CD4-positive, alpha-beta memory T cell (primary cell): Measurements from ENCODE around the gene CACNA1I. TPM values are rescaled to one million over a fixed set of nuclear protein-coding genes. Genes with fewer than 3 reads are reported as not detected.

Experiments
- CTCF ChIA-PET: fragments of 350-600 bp; sonication (Branson Sonifier 250); formaldehyde crosslinking; loops from one replicate; lab custom pipeline; 2021; ENCODE audit warnings: inconsistent platforms; ENCODE audit not compliant: partially characterized antibody; lab: Charles Lee
- POLR2A ChIA-PET: fragments of 350-600 bp; sonication (Branson Sonifier 250); formaldehyde crosslinking; loops from one replicate; lab custom pipeline; 2021; ENCODE audit not compliant: partially characterized antibody; lab: Charles Lee
- DNase-seq, 5 donors: peaks; one replicate each; pipeline versions ENCODE4 v3.0.0 to v3.0.0-alpha.2; 2020 to 2022; ENCODE audit warnings: mixed read lengths in 1 of 5
- H3K27ac ChIP-seq: one replicate; pipeline ENCODE4 v1.7.0; 2013; ENCODE audit warnings: low read depth, low read length
- H3K27me3 ChIP-seq: 2 replicates; pipeline ENCODE4 v1.7.0; 2013; ENCODE audit warnings: mild to moderate bottlenecking, low read length, moderate library complexity; ENCODE audit not compliant: insufficient read depth
- H3K36me3 ChIP-seq: 2 replicates; pipeline ENCODE4 v1.7.0; 2013; ENCODE audit warnings: mild to moderate bottlenecking, low read length, moderate library complexity; ENCODE audit not compliant: insufficient read depth
- H3K4me1 ChIP-seq: 2 replicates; pipeline ENCODE4 v1.7.0; 2013; ENCODE audit warnings: mild to moderate bottlenecking, low read length, moderate library complexity; ENCODE audit not compliant: insufficient read depth
- H3K4me3 ChIP-seq, 2 donors: one replicate each; pipeline ENCODE4 v1.7.0; 2013; ENCODE audit warnings: low read length in 2 of 2, mild to moderate bottlenecking in 1 of 2
- H3K9me3 ChIP-seq, 2 donors: one replicate each; pipeline ENCODE4 v1.7.0; 2013; ENCODE audit warnings: low read length in 2 of 2, control low read depth in 1 of 2; ENCODE audit not compliant: control insufficient read depth in 1 of 2
- H3K27ac Mint-ChIP-seq, 7 donors: one replicate each; pipeline ENCODE4 v1.8.0; 2020 to 2021; ENCODE audit warnings: mixed read lengths in 7 of 7, mild to moderate bottlenecking in 6 of 7, inconsistent platforms in 3 of 7, moderate library complexity in 3 of 7
- H3K27me3 Mint-ChIP-seq, 2 donors: one replicate each; pipeline ENCODE4 v1.8.0; 2020 to 2021; ENCODE audit warnings: mixed read lengths in 2 of 2
- H3K36me3 Mint-ChIP-seq, 2 donors: one replicate each; pipeline ENCODE4 v1.8.0; 2020 to 2021; ENCODE audit warnings: mixed read lengths in 2 of 2, inconsistent platforms in 1 of 2, mild to moderate bottlenecking in 1 of 2
- H3K4me1 Mint-ChIP-seq, 4 donors: one replicate each; pipeline ENCODE4 v1.8.0; 2020 to 2021; ENCODE audit warnings: mixed read lengths in 4 of 4, mild to moderate bottlenecking in 1 of 4
- H3K4me3 Mint-ChIP-seq, 8 donors: one replicate each; pipeline ENCODE4 v1.8.0; 2020 to 2021; ENCODE audit warnings: mixed read lengths in 8 of 8, mild to moderate bottlenecking in 7 of 8, moderate library complexity in 6 of 8, inconsistent platforms in 3 of 8
- H3K9me3 Mint-ChIP-seq, 8 donors: one replicate each; pipeline ENCODE4 v1.8.0; 2020 to 2021; ENCODE audit warnings: mixed read lengths in 8 of 8, mild to moderate bottlenecking in 5 of 8, inconsistent platforms in 3 of 8, moderate library complexity in 1 of 8
- intact Hi-C: fragments of 100-400 bp; cut with micrococcal nuclease; formaldehyde crosslinking; loops from one replicate; pipeline ENCODE4 v1.15.1; 2023
- polyA plus RNA-seq, 2 donors: library from polyadenylated mRNA; unstranded; fragments of 300-500 nt; fragmentation: Illumina TruSeq; gene quantifications; one replicate each; pipeline ENCODE4 v1.2.3, GENCODE V29; 2021
- total RNA-seq, 2 experiments: library from RNA; stranded (reverse); gene quantifications; one replicate each; pipeline ENCODE4 v1.2.3, GENCODE V29; 2021

CACNA1I gene
- total and polyA plus RNA-seq, 4 experiments from 2014 or later: 0.30 to 58.0 (median 29.7) TPM

DNA sequence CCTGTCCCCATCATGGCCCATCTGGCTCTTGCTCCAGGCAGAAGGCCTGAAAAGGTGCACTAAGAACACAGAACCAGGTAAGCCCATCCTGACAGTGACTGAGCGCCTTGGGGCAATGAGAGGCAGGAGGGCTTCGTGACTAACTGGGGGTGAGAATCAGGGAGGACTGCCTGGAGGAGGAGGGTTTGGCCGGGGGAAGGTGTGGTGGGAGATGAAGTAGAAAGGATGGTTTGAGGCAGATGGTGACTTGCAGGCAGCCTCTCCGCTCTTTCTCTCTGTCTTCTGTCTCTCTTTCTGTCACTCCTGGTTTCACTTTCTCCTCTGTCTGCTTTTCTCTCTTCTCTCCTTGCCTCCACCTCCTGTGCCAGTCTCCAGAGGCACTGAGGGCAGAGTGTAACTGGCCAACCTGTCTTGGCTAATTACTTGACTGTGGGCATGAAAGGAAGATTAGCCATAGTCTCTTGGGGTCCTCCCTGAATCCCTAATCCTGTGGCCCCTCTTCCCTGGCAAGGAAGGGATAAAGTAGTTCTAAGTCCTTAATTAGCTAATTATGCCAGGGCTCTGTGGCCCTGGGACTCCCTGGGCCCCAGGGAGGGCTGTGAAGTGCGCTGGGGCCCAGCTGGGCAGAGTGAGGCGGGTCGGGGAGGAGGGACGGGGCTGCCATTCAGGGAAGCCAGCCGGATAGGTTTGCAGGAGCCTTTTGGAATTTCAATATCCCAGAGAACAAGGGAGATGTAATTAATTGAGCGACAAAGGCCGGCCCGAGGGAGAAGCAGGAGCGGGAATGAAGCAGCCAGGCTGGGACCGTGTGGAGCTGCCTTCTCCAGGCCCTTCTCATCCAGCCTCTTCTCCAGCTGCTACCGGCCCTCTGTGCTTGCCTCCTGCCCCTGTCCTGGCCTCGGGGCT lies 61.1 kb downstream of the CACNA1I start:
- Mint-ChIP-seq H3K27ac (peak overlapping the region in 4 of 7 donors; percentile 3 to 77 (median 44)), H3K9me3 (no peaks in the 10 kb centered on the region), H3K27me3 (no peaks in the 10 kb centered on the region), H3K4me3 (no peak overlapping the region), H3K36me3 (no peaks in the 10 kb centered on the region), H3K4me1 (peaks cover 0 to 10% (median 6%) of the 10 kb centered on the region in 4 donors)
- intact Hi-C loops: no loop called here
- no peaks in the 10 kb centered on the region for H3K27me3 ChIP-seq
- CTCF ChIA-PET: interaction anchor here (1.4 kb wide), 1 partner anchor 393 kb away, joined by 3 read pairs; no protein-coding TSS in a partner anchor
- no peak overlapping the region for H3K4me3 ChIP-seq
- no peaks in the 10 kb centered on the region for H3K4me1 ChIP-seq
- H3K27ac ChIP-seq: no peak overlapping the region
- H3K36me3 ChIP-seq: no peaks in the 10 kb centered on the region
- POLR2A ChIA-PET: no interaction called here
- DNase-seq: no peak
- no peaks in the 10 kb centered on the region for H3K9me3 ChIP-seq

DNA sequence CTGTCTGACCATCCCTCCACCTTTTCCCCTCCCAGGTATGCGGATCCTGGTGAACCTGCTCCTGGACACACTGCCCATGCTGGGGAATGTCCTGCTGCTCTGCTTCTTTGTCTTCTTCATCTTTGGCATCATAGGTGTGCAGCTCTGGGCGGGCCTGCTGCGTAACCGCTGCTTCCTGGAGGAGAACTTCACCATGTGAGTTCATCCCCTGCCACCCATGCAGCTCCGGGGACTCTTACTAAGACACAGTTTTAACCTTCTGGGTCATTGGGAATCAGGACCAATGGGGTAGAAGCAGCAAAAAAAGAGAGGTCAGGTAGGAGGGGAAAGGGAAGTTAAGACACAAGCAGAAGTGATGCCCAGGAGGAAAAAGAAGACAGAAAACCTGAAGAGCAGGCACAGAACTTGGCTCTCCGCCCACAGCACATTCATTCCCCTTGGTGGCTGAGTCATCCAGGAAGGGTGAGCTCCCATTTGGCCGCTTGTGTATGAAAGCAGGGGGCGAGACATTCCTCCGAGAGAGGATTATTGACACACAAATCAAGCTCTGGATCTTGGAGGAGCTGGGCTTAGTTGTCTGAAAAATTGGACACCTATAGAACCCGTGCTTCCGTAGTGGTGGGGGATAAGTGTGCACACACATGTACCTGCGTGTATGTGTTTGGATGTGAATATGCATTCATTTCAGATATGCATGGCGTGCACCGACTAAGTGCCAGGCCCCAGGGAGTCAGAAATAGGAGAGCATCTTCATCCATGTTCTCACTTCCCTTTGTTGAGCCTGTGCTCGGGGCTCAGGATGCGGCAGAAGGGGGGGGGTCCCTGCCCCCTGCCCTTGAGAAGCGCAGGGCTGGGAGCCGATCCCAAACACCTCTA lies 64.2 kb downstream of the CACNA1I start:
- H3K4me3 Mint-ChIP-seq: no peak overlapping the region
- H3K4me3 ChIP-seq: no peak overlapping the region
- peaks cover 0 to 10% (median 2%) of the 10 kb centered on the region in 8 donors for H3K9me3 Mint-ChIP-seq
- ChIA-PET CTCF (no interaction called here), POLR2A (no interaction called here)
- intact Hi-C loops: no loop called here
- DNase-seq: no peak
- H3K36me3 ChIP-seq: no peaks in the 10 kb centered on the region
- H3K27me3 Mint-ChIP-seq: no peaks in the 10 kb centered on the region
- H3K36me3 Mint-ChIP-seq: no peaks in the 10 kb centered on the region
- peaks cover 0 to 7% (median 5%) of the 10 kb centered on the region in 4 donors for H3K4me1 Mint-ChIP-seq
- H3K27ac ChIP-seq: no peak overlapping the region
- no peaks in the 10 kb centered on the region for H3K9me3 ChIP-seq
- H3K27me3 ChIP-seq: no peaks in the 10 kb centered on the region
- no peaks in the 10 kb centered on the region for H3K4me1 ChIP-seq
- H3K27ac Mint-ChIP-seq: peak overlapping the region in 3 of 7 donors; percentile 16 to 81 (median 43)

DNA sequence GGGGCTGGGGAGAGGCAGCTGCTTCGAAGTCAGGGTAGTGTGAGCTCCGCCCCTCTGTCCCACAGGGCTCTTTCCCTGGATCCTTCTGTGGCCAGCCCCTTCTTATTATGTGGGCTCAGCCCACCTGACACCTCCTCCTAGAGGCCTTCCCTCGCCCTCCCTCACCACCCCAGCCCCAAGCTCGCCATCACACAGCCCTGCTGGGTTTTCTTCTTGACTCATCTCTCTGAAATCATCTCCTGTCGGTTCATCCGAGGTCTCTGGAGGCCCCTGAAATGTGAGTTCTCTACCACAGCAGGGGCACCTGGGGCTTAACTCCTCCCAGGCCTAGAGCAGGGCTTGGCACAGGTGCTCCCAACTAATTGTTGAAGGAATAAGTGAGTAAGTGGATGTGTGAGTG lies 65.2 kb downstream of the CACNA1I start:
- H3K27ac Mint-ChIP-seq: no peak overlapping the region
- POLR2A ChIA-PET: no interaction called here
- Histone ChIP-seq H3K27me3 (no peaks in the 10 kb centered on the region), H3K4me3 (no peak overlapping the region), H3K4me1 (no peaks in the 10 kb centered on the region), H3K9me3 (no peaks in the 10 kb centered on the region), H3K36me3 (no peaks in the 10 kb centered on the region), H3K27ac (no peak overlapping the region)
- H3K4me1 Mint-ChIP-seq: peaks cover 0 to 7% (median 5%) of the 10 kb centered on the region in 4 donors
- peaks cover 0 to 14% (median 3%) of the 10 kb centered on the region in 8 donors for H3K9me3 Mint-ChIP-seq
- no peak overlapping the region for H3K4me3 Mint-ChIP-seq
- H3K36me3 Mint-ChIP-seq: no peaks in the 10 kb centered on the region
- DNase-seq: no peak
- intact Hi-C loops: no loop called here
- CTCF ChIA-PET: no interaction called here
- H3K27me3 Mint-ChIP-seq: no peaks in the 10 kb centered on the region

DNA sequence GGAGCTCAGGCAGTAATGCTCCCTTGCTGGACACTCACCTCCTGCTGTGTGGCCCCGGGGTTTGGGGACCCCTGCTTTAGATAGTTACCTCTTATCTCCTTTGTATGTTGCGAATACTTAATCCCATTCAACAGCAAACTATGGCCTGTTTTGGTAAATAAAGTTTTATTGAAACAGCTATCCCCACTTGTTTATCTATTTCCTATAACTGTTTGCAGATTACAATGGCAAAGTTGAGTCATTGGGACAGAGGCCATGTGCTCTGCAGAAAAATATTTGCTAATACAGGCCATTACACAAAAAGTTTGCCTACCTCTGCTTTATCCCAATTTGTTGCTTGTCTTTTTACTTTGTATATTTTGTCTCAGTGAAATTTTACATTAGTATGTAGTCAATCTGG lies 68.4 kb downstream of the CACNA1I start:
- intact Hi-C loops: no loop called here
- Histone ChIP-seq H3K9me3 (no peaks in the 10 kb centered on the region), H3K27ac (no peak overlapping the region), H3K36me3 (no peaks in the 10 kb centered on the region), H3K4me3 (no peak overlapping the region), H3K4me1 (no peaks in the 10 kb centered on the region), H3K27me3 (no peaks in the 10 kb centered on the region)
- DNase-seq: no peak
- ChIA-PET POLR2A (no interaction called here), CTCF (no interaction called here)
- Mint-ChIP-seq H3K27me3 (peaks cover 0 to 2% of the 10 kb centered on the region in 2 donors), H3K27ac (no peak overlapping the region), H3K9me3 (peaks cover 0 to 14% (median 3%) of the 10 kb centered on the region in 8 donors), H3K36me3 (no peaks in the 10 kb centered on the region), H3K4me3 (no peak overlapping the region), H3K4me1 (peaks cover 0 to 3% (median under 1%) of the 10 kb centered on the region in 4 donors)

DNA sequence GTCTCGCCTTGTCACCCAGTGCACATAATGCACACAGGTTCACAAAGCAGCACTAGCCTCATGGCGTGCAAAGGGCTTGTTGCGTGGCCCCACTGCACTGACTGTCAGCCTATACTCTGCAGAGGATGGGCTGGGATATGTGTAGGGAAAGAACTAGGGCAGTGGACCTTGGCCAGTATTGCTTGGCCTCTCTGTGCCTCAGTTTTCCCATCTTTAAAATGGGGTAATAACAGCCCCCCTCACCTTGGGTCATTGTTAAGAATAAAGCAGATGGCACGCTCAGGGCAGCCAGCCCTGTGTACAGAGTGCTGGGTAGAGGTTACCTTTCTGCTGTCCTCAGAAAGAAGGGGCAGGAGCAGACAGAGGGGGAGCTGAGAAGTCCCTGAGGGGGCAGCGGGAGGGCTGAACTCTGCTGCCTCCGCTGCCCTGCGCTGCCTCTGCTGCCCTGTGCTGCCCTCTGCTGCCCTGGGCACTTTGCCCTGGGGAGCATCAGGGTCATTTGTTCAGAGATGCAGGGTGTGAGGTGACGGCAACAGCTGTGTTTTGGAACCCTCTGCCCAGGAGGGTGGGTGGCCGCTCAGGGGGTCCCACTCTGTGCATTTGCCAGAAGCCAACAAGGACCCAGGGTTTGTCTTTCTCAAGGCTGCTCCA lies 71.2 kb downstream of the CACNA1I start:
- POLR2A ChIA-PET: no interaction called here
- intact Hi-C loops: no loop called here

DNA sequence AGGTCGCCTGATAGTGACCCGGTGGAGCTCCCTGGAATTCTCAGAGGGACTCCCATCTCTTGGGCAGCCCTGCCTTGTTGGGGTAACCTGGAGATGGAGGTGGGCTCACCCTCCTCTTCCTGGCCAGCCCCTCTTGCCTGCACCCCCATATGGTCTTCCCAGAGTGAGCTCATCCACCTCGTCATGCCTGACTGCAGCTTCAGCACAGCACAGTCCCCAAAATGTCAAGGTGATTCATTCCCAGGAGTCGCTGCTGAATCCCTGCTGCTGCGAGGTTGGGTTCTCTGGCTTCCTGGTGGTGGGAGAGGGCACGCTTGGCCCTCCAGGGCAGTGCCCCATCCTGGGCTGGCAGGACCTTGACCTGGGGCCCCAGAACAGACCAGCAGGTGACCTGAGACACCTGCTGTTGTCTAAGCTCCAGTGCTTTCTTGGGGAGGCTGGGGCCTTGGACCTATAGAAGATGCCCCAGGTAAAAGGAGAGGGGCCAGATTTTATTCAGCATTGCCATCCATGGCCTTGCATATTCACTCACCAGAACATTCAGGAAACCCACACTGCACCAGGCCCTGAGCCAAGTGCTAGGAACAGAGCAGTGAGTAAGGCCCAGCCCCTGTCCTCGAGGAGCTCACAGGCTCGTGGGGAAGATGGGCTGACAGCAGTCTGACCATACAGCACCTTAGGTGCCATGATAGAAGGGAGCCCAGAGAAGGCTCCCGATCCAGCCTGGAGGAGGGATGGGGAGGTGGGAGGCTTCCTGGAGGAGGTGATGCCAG lies 72.9 kb downstream of the CACNA1I start:
- Histone ChIP-seq H3K4me3 (no peak overlapping the region), H3K27ac (no peak overlapping the region), H3K4me1 (no peaks in the 10 kb centered on the region), H3K27me3 (no peaks in the 10 kb centered on the region), H3K36me3 (no peaks in the 10 kb centered on the region), H3K9me3 (no peaks in the 10 kb centered on the region)
- H3K27me3 Mint-ChIP-seq: peaks cover 0 to 2% of the 10 kb centered on the region in 2 donors
- no peaks in the 10 kb centered on the region for H3K36me3 Mint-ChIP-seq
- H3K9me3 Mint-ChIP-seq: peaks cover 0 to 14% (median 3%) of the 10 kb centered on the region in 8 donors
- H3K27ac Mint-ChIP-seq: peak overlapping the region in 1 of 7 donors; percentile 66
- no peak overlapping the region for H3K4me3 Mint-ChIP-seq
- intact Hi-C loops: no loop called here
- ChIA-PET CTCF (no interaction called here), POLR2A (no interaction called here)
- peaks cover 0 to 1% (median 0%) of the 10 kb centered on the region in 4 donors for H3K4me1 Mint-ChIP-seq
- DNase-seq: peak in 1 of 5 donors; percentile 19

More for the DNA sequence above, 71.2 kb downstream of the CACNA1I start:
- no peaks in the 10 kb centered on the region for H3K36me3 ChIP-seq
- no peaks in the 10 kb centered on the region for H3K9me3 ChIP-seq
- CTCF ChIA-PET: no interaction called here
- H3K4me3 ChIP-seq: no peak overlapping the region
- no peaks in the 10 kb centered on the region for H3K36me3 Mint-ChIP-seq
- peaks cover 0 to 1% (median 0%) of the 10 kb centered on the region in 4 donors for H3K4me1 Mint-ChIP-seq
- H3K27ac ChIP-seq: no peak overlapping the region
- H3K27ac Mint-ChIP-seq: no peak overlapping the region
- peaks cover 0 to 2% of the 10 kb centered on the region in 2 donors for H3K27me3 Mint-ChIP-seq
- DNase-seq: no peak
- no peak overlapping the region for H3K4me3 Mint-ChIP-seq
- H3K9me3 Mint-ChIP-seq: peaks cover 0 to 14% (median 3%) of the 10 kb centered on the region in 8 donors
- H3K27me3 ChIP-seq: no peaks in the 10 kb centered on the region
- no peaks in the 10 kb centered on the region for H3K4me1 ChIP-seq
